GM12801 (cell line): ENCODE data around the gene NCAM1.

ENCODE experiments used
- TF ChIP-seq, protein P1 (sequence below): IDR thresholded peaks from one replicate; pipeline ENCODE4 v1.5.1; 2011; ENCODE audit warnings: control low read depth; ENCODE audit not compliant: insufficient read length; ENCODE audit errors: extremely low read depth

The NCAM1 gene

DNA sequence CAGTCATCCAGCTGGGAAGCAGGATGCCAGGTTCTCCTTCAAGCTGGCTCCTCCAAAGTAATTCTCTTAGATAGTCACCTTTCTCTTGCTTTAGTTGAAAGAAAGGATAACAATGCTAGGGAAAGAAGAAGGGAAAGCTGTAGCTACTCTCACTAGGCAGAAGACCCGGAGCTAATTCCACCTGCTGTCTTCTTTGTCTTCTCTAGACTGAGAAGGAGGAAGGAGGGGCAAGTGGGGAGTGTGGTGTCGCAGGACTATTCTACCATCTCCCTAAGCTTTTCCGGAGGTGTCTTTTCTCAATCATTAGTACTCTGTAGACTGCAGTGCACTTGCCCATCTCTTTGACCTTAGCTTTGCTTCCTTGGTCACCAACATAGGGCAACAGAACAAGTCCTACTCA, 162.8 kb downstream of the NCAM1 start:
- TF ChIP-seq, protein P1, sequence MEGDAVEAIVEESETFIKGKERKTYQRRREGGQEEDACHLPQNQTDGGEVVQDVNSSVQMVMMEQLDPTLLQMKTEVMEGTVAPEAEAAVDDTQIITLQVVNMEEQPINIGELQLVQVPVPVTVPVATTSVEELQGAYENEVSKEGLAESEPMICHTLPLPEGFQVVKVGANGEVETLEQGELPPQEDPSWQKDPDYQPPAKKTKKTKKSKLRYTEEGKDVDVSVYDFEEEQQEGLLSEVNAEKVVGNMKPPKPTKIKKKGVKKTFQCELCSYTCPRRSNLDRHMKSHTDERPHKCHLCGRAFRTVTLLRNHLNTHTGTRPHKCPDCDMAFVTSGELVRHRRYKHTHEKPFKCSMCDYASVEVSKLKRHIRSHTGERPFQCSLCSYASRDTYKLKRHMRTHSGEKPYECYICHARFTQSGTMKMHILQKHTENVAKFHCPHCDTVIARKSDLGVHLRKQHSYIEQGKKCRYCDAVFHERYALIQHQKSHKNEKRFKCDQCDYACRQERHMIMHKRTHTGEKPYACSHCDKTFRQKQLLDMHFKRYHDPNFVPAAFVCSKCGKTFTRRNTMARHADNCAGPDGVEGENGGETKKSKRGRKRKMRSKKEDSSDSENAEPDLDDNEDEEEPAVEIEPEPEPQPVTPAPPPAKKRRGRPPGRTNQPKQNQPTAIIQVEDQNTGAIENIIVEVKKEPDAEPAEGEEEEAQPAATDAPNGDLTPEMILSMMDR: no peak

DNA sequence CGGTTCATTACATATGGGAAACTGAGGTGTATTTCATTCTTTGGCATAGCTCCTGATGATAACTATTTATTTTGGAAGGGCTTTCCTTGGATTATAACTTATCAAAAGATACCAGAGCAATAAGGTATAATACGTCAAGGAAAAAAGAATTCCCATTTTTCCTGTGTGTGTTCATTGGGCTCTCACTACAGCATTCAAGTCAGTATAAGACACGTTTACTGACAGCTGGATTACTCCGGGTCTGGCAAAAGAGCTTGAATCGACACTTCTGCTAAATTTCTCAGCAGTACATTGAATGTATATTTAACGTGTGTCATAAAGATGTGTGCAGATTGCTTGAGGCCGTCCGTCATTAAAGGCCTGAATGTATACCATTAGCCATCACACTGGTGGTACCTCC, 163.4 kb downstream of the NCAM1 start:
- TF ChIP-seq, protein P1: no peak

DNA sequence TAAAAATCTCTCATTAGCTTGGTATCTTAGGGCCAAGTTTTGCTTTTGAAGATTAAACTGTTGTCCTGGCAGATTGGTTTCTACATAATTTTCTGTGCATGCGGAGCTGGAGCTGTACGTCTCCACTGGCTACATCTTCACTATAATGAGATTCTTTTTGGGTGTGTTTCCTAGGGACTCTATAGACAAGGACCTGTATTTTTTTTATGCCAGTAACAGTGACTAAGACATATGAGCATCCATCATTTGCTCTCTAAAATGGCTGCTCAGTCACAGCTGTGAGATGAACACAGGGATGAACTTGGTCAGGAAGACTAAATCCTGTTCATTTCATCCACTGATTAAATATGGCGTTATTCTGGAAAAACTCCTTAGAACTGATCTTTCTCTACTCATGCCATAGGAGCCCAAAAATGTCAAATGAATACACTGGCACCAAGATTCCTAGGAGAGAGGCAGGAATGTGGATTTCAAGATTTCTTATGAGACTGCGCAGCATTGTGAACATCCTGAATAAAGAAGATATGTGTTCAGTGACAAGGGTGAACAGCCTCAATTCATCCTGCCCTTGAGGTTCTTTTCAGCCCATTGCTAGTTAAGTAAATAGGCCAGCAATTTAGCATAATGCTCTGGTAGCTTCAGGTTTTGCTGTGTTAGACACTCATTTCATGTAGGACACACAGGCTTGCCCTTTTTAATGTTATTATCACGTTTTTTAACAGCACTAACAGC, 168.2 kb downstream of the NCAM1 start:
- TF ChIP-seq, protein P1: no peak

DNA sequence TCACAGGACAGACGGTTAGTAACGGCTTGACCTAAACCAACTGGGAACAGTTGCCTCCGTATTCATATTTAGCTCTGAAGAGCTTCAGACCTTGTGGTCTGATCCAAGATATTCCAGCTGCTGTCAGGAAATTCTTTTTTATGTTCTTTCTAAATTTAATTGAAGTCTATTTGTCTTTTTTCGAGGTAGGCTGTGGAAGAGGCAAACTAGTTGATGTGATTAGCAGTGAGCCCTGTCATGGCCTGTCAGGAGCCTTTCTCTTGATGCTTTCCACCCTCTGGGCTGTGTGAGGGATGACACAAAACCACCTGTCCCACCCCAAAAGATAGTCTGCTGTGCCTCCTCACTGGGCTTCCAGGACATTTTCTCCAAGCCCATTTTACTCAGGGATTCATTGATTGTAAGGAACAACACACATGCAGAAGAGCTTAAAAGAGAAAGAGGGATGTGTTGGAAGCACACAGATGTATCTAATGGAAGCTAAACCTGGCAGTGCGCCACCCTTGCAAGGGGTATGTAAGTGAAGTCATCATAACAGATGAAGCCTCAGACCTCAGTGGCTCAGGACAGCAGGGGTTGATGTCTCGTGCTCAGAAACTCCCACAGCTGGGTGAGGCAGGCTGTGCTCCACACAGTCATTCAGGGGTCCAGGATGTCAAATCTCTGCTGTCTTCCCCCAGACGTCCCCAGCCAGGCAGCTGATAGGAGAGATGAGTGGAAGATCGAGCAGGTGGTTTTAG, 170.0 kb downstream of the NCAM1 start:
- TF ChIP-seq, protein P1: no peak

DNA sequence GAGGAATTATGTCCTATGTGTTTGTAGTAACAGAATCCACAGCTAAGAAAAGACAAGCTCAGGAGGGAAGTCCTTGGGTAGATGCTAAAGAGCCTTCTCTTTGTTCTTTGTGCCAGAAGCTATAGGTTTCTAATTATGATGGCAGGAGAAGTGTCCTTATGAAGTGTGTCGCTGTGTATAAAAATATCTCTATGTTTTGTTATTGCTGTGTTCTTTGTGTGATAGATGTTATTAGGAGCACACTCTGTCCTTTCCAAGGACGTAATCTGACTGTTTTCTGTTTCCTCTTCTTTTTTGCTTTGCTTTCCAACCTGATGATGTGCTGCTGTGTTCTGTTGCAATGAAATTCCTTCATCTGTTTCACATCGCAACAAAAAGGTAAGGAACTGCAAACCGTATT, 171.9 kb downstream of the NCAM1 start:
- TF ChIP-seq, protein P1: no peak

DNA sequence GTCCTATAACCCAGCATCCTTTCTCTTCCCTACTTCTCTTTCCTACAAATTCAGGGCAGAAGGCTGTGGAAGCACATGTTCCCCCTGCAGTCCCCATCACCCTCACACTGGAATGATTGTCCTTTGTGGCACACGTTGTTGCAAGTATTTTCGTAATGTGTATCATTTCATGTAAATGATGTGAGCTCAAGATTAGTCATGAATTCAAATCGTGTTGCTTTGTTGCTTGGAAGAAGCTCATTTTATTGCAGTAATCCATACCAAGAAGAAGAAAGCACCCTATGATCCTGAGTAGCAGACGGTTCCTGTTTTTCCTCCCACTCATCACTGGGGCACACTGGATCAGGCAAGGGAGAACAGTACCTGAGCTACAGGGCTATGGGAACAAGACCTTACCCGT, 173.4 kb downstream of the NCAM1 start:
- TF ChIP-seq, protein P1: no peak

DNA sequence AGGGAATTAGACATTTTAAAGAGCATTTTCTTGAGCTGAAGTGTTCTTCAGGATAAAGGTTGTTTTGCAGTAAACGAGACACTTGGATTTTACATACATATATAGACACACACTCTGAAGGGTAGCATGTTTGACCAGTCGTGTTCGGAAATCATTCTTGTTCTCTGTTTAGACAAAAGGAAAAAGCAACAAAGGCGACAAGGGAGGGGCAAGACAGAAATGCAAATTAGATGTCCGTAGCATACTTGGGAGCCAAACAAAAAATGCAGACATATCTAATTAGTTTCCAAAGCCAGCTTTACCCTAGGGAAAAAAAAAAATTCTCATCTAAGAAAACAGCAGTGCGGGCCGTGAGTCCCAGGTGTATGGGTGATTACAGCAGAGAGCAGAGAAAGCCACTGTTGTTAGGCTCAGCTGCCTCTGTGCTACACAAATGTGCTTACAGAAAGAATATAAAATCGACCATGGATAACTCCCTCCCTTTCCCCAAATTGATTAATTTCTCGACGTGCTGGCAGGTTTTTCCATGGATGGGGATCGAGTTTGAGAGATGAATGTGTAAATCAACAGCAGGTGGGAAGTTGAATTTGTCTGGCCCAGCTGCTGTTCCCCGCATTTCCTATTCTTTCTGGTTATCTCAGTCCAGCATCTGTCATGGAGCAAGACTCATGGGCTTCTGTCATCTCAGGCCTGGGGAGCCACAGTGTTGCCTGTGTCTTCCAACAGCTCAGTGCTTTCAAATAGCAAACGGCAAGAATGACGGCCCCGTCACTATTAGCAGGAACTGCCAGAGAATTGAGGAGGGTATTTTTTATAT, 176.7 kb downstream of the NCAM1 start:
- TF ChIP-seq, protein P1: no peak
